ENCODE data around the gene SAMD14.

The SAMD14 gene

GRCh38 chr17:50097926-50098325 is 32.0 kb downstream of the SAMD14 start:
- in situ Hi-C loops (cut with MboI; ENCODE audit: low sequenced_read_pairs): no loop called here

GRCh38 chr17:50097455-50097854 is 32.5 kb downstream of the SAMD14 start:
- in situ Hi-C loops (cut with MboI; ENCODE audit: low sequenced_read_pairs): no loop called here

DNA sequence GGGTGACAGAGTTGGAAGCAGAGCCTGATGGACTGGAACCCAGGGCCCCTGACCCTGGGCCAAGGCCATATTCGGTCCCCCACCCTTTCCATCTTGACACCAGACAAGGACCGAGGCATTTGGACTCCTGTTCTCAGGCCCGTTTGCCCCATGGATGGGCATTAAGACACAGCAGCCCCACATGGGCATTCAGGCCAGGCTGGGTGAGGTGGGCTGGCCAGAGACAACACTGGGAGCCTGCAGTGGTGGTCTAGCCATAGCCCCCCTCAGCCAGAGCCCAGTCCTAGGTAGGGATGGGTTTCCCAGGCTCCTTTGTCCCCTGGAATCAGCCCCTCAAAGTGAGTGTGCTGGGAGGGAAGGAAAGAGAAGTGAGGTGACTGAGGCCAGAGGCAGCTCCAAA is 33.2 kb downstream of the SAMD14 start:
- in situ Hi-C loops (cut with MboI; ENCODE audit: low sequenced_read_pairs): no loop called here

DNA sequence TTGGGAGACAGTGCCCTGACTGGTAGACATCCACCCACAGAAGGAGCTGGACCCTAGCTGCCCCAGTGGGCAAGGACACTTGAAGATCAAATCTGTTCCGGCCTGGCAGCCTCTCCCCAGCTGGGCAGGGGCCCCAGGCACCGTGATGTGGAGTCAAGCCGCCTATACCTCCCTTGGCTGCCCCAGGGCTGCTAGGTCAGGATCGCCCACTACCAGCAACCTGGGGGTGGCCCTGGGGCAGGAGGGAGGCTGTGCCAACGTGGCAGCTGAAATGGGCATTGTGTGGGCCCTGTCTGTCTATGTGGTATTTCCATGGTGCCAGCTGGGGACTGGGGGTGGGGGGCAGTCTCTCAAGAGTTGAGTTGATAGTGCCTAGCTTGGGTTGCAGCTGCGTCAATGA is 33.9 kb downstream of the SAMD14 start:
- in situ Hi-C loops (cut with MboI; ENCODE audit: low sequenced_read_pairs): no loop called here

DNA sequence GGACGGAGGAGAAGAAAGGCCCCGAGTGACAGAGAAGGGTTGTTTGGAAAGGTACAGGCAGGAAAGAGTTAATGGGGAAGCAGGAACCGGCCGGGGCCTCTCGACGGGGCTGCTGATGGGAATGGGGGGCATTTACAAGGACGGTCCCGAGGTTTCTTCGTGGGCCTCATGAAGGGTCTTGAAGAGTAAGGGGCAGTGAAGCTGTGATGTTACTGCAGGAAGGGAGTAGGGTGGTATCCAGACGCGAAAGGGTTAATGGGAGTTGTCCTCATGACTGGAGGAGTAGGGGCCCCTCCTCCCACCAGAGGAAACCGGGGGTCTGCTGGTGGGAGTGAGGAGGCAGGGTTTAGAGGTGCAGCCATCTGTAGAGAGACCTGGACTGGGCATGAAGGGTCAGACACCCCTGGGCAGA is 34.3 kb downstream of the SAMD14 start:
- in situ Hi-C loops (cut with MboI; ENCODE audit: low sequenced_read_pairs): no loop called here

DNA sequence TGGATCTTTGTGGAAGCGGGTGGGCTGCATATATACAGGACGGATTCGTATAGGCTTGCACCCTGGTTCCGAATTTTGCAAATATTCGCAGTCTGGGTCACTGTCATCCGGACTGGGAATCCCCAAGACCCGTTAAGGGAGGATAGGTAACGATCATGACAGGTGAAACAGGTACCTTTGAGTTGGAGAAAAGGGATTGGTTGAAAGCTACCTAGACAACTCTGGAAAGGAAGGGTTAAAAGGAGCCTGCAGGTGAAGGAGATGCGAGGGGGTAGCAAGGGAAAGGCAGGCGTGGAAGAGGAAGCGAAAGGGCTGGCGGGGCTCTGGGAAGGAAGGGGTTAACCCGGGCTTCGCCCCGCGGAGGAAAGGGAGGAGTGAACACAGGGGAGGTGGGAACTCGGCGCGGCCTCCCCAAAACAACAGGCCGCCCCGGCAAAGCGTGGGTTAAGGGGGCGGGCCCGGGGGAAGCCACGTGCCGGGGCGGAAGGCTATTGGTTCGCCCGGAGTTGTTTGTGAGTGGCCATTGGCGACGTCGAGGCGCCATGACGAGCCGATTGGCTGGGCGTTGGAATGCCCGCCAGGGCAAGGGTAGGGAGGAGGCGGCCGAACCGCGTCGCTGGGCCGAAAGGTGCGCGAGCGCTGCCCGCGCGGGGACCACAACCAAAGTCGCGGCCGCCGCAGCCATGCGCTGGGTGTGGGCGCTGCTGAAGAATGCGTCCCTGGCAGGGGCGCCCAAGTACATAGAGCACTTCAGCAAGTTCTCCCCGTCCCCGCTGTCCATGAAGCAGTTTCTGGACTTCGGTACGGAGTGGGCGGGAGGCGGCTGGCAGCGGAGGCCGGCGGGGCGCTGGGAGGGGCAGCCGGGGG is 35.0 kb downstream of the SAMD14 start, which contains the start of gene PDK2:
PDK2 (plus strand) TSS at position 599 of the 867 bp plus-strand sequence; CDS start at position 684, 85 bp downstream.
- in situ Hi-C loops (cut with MboI; ENCODE audit: low sequenced_read_pairs): no loop called here

DNA sequence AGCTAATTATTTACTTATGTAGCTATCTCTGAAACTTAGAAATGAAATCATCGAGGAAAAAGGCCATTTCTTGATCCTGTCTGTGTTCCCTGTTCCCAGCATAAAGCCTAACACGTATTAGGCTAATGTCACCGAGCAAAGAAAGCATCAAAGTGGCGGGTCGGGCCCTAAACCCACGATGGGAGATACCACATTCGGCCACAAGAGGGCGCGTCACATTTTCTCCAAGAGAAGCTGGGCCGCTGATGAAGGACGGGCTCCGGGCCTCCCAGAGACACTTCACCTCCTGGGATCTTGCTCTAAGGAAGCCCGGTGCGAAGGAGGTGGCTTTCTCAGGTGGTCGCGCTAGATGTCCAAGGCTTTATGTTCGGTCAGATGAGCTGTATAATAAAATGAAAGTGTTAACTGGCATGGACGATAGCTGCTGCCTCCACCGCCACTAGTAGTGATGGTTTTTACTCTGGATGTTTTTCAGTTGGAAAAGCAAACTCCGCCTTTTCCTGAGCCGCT is 35.7 kb downstream of the SAMD14 start:
- in situ Hi-C loops (cut with MboI; ENCODE audit: low sequenced_read_pairs): no loop called here

GRCh38 chr17:50093807-50094206 is 36.2 kb downstream of the SAMD14 start:
- in situ Hi-C loops (cut with MboI; ENCODE audit: low sequenced_read_pairs): no loop called here

DNA sequence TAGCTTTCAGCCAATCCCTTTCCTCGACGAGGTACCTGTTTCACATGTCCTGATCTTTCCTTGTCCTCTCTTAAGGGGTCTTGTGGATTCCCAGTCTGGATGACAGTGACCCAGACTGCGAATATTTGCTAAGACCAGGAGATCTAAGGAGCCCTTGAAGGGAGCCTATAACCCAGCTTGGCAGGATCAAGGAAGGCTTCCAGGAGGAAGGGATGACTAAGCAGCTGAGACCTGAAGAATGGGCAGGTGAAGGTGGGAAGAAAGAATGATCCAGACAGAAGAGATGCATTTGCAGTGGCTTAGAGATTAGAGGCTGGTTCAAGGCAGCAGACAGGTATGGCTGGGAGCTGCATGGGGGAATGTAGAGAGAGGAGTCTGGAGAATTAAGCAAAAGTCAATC is 36.7 kb downstream of the SAMD14 start:
- in situ Hi-C loops (cut with MboI; ENCODE audit: low sequenced_read_pairs): no loop called here

DNA sequence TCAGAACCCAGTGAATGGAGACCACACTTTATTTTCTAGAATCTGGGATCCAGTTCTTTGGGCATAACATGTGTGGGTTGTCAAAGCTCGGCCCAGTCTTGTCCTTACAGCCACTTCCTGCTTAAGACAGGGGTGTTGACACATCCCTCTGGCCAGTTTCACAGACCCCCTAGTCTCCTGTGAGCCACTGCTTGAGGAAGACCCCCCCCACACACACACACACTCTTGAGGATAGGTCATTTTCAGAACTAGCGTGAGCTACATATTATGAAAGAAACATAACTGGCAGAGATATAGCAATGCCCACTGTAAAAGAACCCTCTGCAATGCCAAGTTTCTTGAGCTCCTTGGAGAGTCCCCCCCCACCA is 38.1 kb downstream of the SAMD14 start:
- in situ Hi-C loops (cut with MboI; ENCODE audit: low sequenced_read_pairs): no loop called here

GRCh38 chr17:50090971-50091917 is 38.7 kb downstream of the SAMD14 start:
- in situ Hi-C loops (cut with MboI; ENCODE audit: low sequenced_read_pairs): no loop called here

GRCh38 chr17:50090071-50090470 is 39.9 kb downstream of the SAMD14 start:
- in situ Hi-C loops (cut with MboI; ENCODE audit: low sequenced_read_pairs): no loop called here

DNA sequence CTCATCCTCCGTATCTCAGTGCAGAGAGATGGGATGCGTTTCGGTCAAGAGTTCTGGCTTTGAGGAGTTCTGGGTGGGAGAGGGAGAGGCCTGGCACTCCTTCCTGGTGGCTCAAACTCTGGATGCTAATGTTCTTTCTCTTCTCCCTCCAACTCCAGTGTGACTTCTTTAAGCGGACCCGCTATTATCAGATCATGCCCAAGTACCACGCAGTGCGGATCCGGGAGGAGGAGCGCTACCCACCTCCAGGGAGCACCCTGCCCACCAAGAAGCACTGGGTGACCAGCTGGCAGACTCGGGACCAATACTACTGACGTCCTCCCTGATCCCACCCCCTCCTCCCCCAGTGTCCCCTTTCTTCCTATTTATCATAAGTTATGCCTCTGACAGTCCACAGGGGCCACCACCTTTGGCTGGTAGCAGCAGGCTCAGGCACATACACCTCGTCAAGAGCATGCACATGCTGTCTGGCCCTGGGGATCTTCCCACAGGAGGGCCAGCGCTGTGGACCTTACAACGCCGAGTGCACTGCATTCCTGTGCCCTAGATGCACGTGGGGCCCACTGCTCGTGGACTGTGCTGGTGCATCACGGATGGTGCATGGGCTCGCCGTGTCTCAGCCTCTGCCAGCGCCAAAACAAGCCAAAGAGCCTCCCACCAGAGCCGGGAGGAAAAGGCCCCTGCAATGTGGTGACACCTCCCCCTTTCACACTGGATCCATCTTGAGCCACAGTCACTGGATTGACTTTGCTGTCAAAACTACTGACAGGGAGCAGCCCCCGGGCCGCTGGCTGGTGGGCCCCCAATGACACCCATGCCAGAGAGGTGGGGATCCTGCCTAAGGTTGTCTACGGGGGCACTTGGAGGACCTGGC is 40.8 kb downstream of the SAMD14 start:
- in situ Hi-C loops (cut with MboI; ENCODE audit: low sequenced_read_pairs): no loop called here

DNA sequence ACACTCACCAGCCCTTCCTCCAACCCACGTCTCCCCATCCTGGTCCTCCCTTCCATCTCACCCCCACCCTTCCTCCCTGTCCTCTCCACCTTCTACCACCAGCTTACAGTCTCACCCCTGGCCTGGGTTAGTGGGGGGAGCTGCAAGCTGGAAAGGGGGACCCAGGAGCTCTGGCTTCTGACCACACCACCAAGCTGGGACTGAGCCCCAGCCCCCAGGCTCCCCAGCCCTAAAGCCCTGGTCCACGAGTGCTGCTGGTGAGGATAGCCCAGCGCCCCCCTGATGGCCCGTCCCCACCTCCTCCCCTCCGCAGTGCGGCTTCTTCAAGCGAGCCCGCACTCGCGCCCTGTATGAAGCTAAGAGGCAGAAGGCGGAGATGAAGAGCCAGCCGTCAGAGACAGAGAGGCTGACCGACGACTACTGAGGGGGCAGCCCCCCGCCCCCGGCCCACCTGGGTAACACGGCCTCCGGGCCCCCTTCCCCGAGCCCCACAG is 42.0 kb downstream of the SAMD14 start:
- in situ Hi-C loops (cut with MboI; ENCODE audit: low sequenced_read_pairs): no loop called here

DNA sequence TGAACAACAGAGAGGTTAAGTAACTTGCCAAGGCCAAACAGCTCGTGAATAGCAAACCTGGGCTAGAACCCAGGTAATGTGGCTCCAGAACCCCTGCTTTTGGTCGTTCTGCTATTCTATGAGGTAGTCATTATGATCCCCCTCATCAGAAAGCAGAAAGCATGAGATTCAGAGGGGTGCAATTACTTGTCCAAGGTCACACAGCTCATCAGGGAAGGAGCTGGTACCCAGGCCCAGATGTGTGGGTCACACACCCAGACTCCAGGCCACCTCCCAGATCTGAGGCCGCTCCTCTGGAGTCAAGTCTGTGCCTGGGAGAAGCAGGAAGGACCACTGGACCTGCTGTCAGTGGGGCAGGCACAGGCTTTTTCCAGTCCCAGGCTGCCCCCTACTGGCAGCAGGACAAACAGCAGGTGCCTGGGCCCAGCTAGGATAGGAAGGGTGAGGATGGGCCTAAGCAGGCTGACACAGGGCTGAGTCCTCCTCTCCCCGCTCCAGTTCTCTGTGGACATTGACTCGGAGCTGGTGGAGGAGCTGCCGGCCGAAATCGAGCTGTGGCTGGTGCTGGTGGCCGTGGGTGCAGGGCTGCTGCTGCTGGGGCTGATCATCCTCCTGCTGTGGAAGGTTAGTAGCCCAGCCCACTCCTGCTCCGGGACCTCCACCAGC is 42.6 kb downstream of the SAMD14 start:
- in situ Hi-C loops (cut with MboI; ENCODE audit: low sequenced_read_pairs): no loop called here

DNA sequence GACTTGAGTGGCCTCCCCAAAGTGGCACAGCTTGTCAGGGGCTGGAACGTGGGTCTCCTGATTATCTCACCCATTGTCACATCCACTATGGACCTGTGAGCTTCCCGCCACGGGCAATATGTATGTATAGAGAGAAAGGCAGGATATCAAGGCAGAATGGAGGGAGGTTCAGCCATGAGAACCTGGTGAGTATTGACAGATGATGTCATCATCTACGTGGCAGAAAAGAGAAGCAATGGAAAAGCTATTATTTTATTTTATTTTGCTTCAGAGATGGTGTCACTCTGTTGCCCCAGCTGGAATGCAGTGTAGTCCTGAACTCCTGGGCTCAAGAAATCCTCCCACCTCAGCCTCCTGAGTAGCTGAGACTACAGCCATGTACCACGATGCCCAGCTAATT is 48.2 kb downstream of the SAMD14 start:
- in situ Hi-C loops (cut with MboI; ENCODE audit: low sequenced_read_pairs): no loop called here

DNA sequence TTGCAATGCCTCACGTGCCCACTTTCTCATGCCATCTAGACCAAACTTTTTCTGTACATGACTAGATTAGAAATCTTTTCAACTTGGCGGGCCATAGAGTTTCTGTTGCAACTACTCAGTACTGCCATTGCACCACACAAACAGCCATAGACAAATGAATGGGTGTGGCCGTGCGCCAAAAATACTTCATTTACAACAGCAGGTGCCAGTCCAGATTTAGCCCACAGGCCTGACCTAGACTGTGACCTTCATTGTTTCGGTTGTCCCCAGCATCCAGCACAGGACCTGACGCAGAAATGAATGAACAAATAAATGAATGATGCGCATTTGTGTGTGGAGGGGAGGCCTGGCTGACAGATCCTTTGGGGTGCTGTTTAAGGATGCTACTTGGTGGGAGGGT is 49.1 kb downstream of the SAMD14 start:
- in situ Hi-C loops (cut with MboI; ENCODE audit: low sequenced_read_pairs): no loop called here

DNA sequence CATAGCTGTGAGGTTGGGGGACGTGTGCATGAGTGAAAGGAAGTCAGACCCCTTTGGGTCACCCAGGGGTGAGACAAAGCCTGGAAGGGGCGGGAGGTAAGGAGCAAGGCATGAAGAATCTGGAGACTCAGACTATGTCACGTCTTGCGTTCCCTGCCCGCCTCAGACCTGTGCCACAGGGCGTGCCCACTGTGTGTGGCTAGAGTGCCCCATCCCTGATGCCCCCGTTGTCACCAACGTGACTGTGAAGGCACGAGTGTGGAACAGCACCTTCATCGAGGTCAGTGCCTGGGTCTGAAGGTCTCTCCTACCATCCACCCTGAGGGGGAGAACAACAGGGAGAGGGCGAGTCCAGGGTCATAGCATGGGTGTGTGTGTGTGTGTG is 49.9 kb downstream of the SAMD14 start:
- in situ Hi-C loops (cut with MboI; ENCODE audit: low sequenced_read_pairs): no loop called here

DNA sequence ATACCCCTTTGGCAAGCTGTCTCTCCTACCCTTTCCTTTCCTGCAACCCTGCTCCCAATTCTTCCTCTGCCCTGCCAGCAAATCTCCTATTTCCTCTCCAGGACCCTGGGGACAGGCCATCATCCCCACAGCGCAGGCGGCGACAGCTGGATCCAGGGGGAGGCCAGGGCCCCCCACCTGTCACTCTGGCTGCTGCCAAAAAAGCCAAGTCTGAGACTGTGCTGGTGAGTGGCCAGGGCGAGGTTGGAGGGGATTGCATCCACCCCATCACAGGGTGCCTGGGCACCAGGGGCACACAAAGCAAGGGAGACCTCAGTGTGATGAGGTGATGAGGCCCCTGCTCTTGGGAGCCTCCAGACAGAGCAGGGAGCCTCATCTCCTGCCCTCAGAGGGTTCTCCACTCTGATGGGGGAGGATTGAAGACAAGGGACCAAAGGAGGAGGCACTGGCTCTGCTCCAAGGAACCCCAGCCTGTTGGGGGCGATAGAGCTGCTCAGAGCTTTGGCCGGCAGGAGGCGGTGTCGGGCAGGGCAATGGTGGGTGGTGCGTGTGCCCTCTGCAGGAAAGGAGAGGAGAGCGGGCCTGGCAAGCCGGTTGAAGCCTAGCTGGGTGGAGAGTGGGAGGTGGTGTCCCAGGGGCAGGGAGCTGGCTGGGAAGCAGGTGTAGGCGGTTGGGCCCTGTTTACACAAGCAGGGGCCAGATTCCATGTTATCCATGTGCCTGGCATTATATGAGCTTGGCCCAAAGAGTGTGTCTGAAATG is 50.4 kb downstream of the SAMD14 start:
- in situ Hi-C loops (cut with MboI; ENCODE audit: low sequenced_read_pairs): no loop called here

All from hTERT RPE-1 (cell line).